ENCODE measurements around the gene USP25. TPM values are rescaled to one million over a fixed set of nuclear protein-coding genes. Genes with fewer than 3 reads are reported as not detected.

USP25 gene
- total and polyA plus RNA-seq, 2 of the 8 experiments (the other 6 are each of a cell fraction or from before 2014, with no cell fraction given), result 11.2 to 48.1 TPM

GRCh38 chr21:15852146-15852545, 122.4 kb downstream of the USP25 start:
- H4K8ac ChIP-seq (ENCODE audit: extremely low read depth, insufficient read depth, low read length), result no peak overlapping the region
- no peak overlapping the region for H3K9ac ChIP-seq (replicated peaks in 1 of 4; ENCODE audit: extremely low read depth in 1 of 4, low read depth in 3 of 4, low read length in 3 of 4)
- H3K23me2 ChIP-seq (ENCODE audit: low read depth, low read length), result no peaks in the 10 kb centered on the region
- H3K23ac ChIP-seq (ENCODE audit: insufficient read length), result no peak overlapping the region
- POLR2A ChIA-PET (ENCODE audit: partially characterized antibody), result interaction anchor here (0.6 kb wide), 1 partner anchor 8 kb away, joined by 4 read pairs; no protein-coding TSS in a partner anchor
- H2BK5ac ChIP-seq (ENCODE audit: low read depth, low read length), result no peak overlapping the region
- WGBS, 2 experiments (ENCODE audit: extremely low coverage in 1 of 2, insufficient coverage in 1 of 2, insufficient read length in 1 of 2, insufficient replicate concordance in 2 of 2, low coverage in 1 of 2, low lambda C conversion rate in 2 of 2, missing lambda C conversion rate in 1 of 2), result 91% methylated on average over 3 of the region's 3 CpGs; no CpG with 5 or more reads in 1 of the 2 experiments
- H2AK5ac ChIP-seq (ENCODE audit: low read depth, low read length), result no peak overlapping the region
- H3K4me3 ChIP-seq (ENCODE audit: extremely low read depth in 1 of 4, insufficient read depth in 2 of 4, low read depth in 3 of 4, low read length in 4 of 4), result no peak overlapping the region
- no peaks in the 10 kb centered on the region for H3K79me2 ChIP-seq (ENCODE audit: control insufficient read depth in 1 of 2, insufficient read depth in 2 of 2, low read length in 2 of 2)
- H3K4me1 ChIP-seq (replicated peaks in 1 of 4; ENCODE audit: control insufficient read depth in 3 of 4, insufficient read depth in 4 of 4, low read length in 3 of 4), result no peaks in the 10 kb centered on the region
- H3K27me3 ChIP-seq (replicated peaks in 1 of 4; ENCODE audit: control insufficient read depth in 3 of 4, extremely low read depth in 1 of 4, insufficient read depth in 3 of 4, low read length in 3 of 4), result no peaks in the 10 kb centered on the region
- DNase-seq (ENCODE audit: low read depth in 1 of 2, low spot score in 2 of 2), result no peak
- no peak overlapping the region for H2BK12ac ChIP-seq (ENCODE audit: low read depth, low read length)
- no peaks in the 10 kb centered on the region; the same call in 1 of the 2 replicates for H3K79me1 ChIP-seq (ENCODE audit: low read depth, low read length)
- H3K4me2 ChIP-seq (ENCODE audit: insufficient read depth in 1 of 2, low read depth in 2 of 2, low read length in 2 of 2), result no peak overlapping the region
- H3K18ac ChIP-seq (ENCODE audit: extremely low read depth, low read length), result no peak overlapping the region
- no peaks in the 10 kb centered on the region for H3K9me3 ChIP-seq (ENCODE audit: insufficient read depth in 2 of 2, low read depth in 1 of 2, low read length in 1 of 2)
- H3K4ac ChIP-seq (replicated peaks; ENCODE audit: insufficient read length, low read depth, low read length), result no peak overlapping the region
- H3K14ac ChIP-seq (ENCODE audit: insufficient read length), result no peak overlapping the region
- no peak overlapping the region for H2BK20ac ChIP-seq (ENCODE audit: low read length)
- H2BK15ac ChIP-seq (ENCODE audit: low read length), result no peak overlapping the region
- H3K56ac ChIP-seq (replicated peaks; ENCODE audit: insufficient read length, low read depth, low read length), result no peak overlapping the region
- no peak overlapping the region for H2BK120ac ChIP-seq (replicated peaks; ENCODE audit: low read depth, low read length)
- H4K20me1 ChIP-seq (replicated peaks in 1 of 2; ENCODE audit: control insufficient read depth in 1 of 2, insufficient read depth in 2 of 2, low read length in 2 of 2), result peaks cover 0 to 1% of the 10 kb centered on the region in 2 experiments
- no peak overlapping the region for H4K91ac ChIP-seq (replicated peaks; ENCODE audit: insufficient read length, low read length)
- H3K27ac ChIP-seq (ENCODE audit: low read depth, low read length), result no peak overlapping the region
- CTCF ChIA-PET (ENCODE audit: partially characterized antibody), result interaction anchor here (1.6 kb wide), 1 partner anchor 9 kb away, joined by 4 read pairs; no protein-coding TSS in a partner anchor
- no peak overlapping the region for H4K5ac ChIP-seq (ENCODE audit: insufficient read length, low read depth, low read length)
- no peak for FAIRE-seq
- no peak overlapping the region for H2AFZ ChIP-seq (ENCODE audit: low read length)
- H3K36me3 ChIP-seq (ENCODE audit: control insufficient read depth in 2 of 4, insufficient read depth in 4 of 4, low read length in 3 of 4), result peaks cover 0 to 4% (median 2%) of the 10 kb centered on the region in 4 experiments; a peak in 4 of 8 replicates
- no peak for TF ChIP-seq TAF1 (IDR thresholded peaks at IDR 0.05; ENCODE audit: low read depth, low read length)
- TF ChIP-seq HDAC6 (IDR thresholded peaks at IDR 0.05; ENCODE audit: low read depth, low read length), result no peak
- TF ChIP-seq PHF8 (conservative IDR thresholded peaks at IDR 0.05; ENCODE audit: low read depth, low read length), result no peak
- no peak for TF ChIP-seq BCL11A (IDR thresholded peaks at IDR 0.05; ENCODE audit: low read depth in 2 of 2, low read length in 2 of 2)
- no peak for TF ChIP-seq CREB1 (IDR thresholded peaks at IDR 0.05)
- no peak for TF ChIP-seq SIX5 (IDR thresholded peaks at IDR 0.05; ENCODE audit: low read depth, low read length)
- TF ChIP-seq RAD21 (IDR thresholded peaks at IDR 0.05 in 1 of 2, conservative IDR thresholded peaks at IDR 0.05 in 1 of 2; ENCODE audit: low read depth in 2 of 2, low read length in 2 of 2), result no peak
- TF ChIP-seq POLR2AphosphoS5 (IDR thresholded peaks at IDR 0.05; ENCODE audit: low read depth, low read length), result no peak
- no peak for TF ChIP-seq SRF (IDR thresholded peaks at IDR 0.05; ENCODE audit: low read depth, low read length)
- no peak for TF ChIP-seq BACH1 (IDR thresholded peaks at IDR 0.05; ENCODE audit: low read length)
- TF ChIP-seq, protein P1, sequence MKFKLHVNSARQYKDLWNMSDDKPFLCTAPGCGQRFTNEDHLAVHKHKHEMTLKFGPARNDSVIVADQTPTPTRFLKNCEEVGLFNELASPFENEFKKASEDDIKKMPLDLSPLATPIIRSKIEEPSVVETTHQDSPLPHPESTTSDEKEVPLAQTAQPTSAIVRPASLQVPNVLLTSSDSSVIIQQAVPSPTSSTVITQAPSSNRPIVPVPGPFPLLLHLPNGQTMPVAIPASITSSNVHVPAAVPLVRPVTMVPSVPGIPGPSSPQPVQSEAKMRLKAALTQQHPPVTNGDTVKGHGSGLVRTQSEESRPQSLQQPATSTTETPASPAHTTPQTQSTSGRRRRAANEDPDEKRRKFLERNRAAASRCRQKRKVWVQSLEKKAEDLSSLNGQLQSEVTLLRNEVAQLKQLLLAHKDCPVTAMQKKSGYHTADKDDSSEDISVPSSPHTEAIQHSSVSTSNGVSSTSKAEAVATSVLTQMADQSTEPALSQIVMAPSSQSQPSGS (IDR thresholded peaks at IDR 0.05; ENCODE audit: low read length), result no peak
- no peak for TF ChIP-seq CTBP2 (IDR thresholded peaks at IDR 0.05; ENCODE audit: borderline replicate concordance, insufficient read depth, insufficient read length, low read length)
- TF ChIP-seq NANOG (IDR thresholded peaks at IDR 0.05; ENCODE audit: insufficient read depth, low read depth, low read length, poor library complexity, severe bottlenecking), result no peak

Data from H1 (cell line).